ENCODE results near the gene SLC5A11.

The SLC5A11 gene

GRCh38 chr16:24858219-24859041 is 12.7 kb downstream of the SLC5A11 start:
- no peak overlapping the region for H3K9ac ChIP-seq
- TF ChIP-seq CTCF (conservative IDR thresholded peaks at IDR 0.05; ENCODE audit: low read depth, low read length) = no peak
- H3K4me1 ChIP-seq (ENCODE audit: low read depth, poor library complexity, severe bottlenecking) = no peaks in the 10 kb centered on the region
- no peaks in the 10 kb centered on the region for H3K36me3 ChIP-seq (ENCODE audit: insufficient read depth)
- H2AFZ ChIP-seq (ENCODE audit: low read depth) = no peak overlapping the region
- no peak overlapping the region for H3K4me2 ChIP-seq
- H3K79me2 ChIP-seq (ENCODE audit: insufficient read depth, low read depth) = no peaks in the 10 kb centered on the region
- H3K4me3 ChIP-seq (IDR thresholded peaks at IDR 0.05; ENCODE audit: insufficient read depth, low read depth, low read length) = no peak overlapping the region
- H3K27me3 ChIP-seq (ENCODE audit: insufficient read depth, low read depth) = no peaks in the 10 kb centered on the region
- H4K20me1 ChIP-seq (ENCODE audit: insufficient read depth) = no peaks in the 10 kb centered on the region
- H3K27ac ChIP-seq = no peak overlapping the region

- Histone ChIP-seq H3K4me1 (ENCODE audit: low read depth, poor library complexity, severe bottlenecking) (no peaks in the 10 kb centered on the region), H3K27ac (no peak overlapping the region), H2AFZ (ENCODE audit: low read depth) (no peak overlapping the region)
Observed at GRCh38 chr16:24861461-24861860, 15.7 kb downstream of the SLC5A11 start.

GRCh38 chr16:24863582-24864437 is 18.0 kb downstream of the SLC5A11 start:
- Histone ChIP-seq H3K79me2 (ENCODE audit: insufficient read depth, low read depth) (no peaks in the 10 kb centered on the region), H4K20me1 (ENCODE audit: insufficient read depth) (no peaks in the 10 kb centered on the region), H3K27me3 (ENCODE audit: insufficient read depth, low read depth) (no peaks in the 10 kb centered on the region), H3K4me2 (no peak overlapping the region), H3K27ac (no peak overlapping the region), H2AFZ (ENCODE audit: low read depth) (no peak overlapping the region), H3K36me3 (ENCODE audit: insufficient read depth) (no peaks in the 10 kb centered on the region), H3K4me1 (ENCODE audit: low read depth, poor library complexity, severe bottlenecking) (no peaks in the 10 kb centered on the region), H3K4me3 (IDR thresholded peaks at IDR 0.05; ENCODE audit: insufficient read depth, low read depth, low read length) (no peak overlapping the region), H3K9ac (no peak overlapping the region)
- TF ChIP-seq CTCF (conservative IDR thresholded peaks at IDR 0.05; ENCODE audit: low read depth, low read length) = no peak

More at GRCh38 chr16:24861461-24861860, 15.7 kb downstream of the SLC5A11 start:
- H3K79me2 ChIP-seq (ENCODE audit: insufficient read depth, low read depth) = no peaks in the 10 kb centered on the region
- no peak overlapping the region for H3K9ac ChIP-seq
- no peak overlapping the region for H3K4me2 ChIP-seq
- no peaks in the 10 kb centered on the region for H3K36me3 ChIP-seq (ENCODE audit: insufficient read depth)
- no peaks in the 10 kb centered on the region for H4K20me1 ChIP-seq (ENCODE audit: insufficient read depth)
- no peak overlapping the region for H3K4me3 ChIP-seq (IDR thresholded peaks at IDR 0.05; ENCODE audit: insufficient read depth, low read depth, low read length)
- TF ChIP-seq CTCF (conservative IDR thresholded peaks at IDR 0.05; ENCODE audit: low read depth, low read length) = no peak
- H3K27me3 ChIP-seq (ENCODE audit: insufficient read depth, low read depth) = no peaks in the 10 kb centered on the region

- Histone ChIP-seq H3K4me3 (IDR thresholded peaks at IDR 0.05; ENCODE audit: insufficient read depth, low read depth, low read length) (no peak overlapping the region), H3K4me1 (ENCODE audit: low read depth, poor library complexity, severe bottlenecking) (no peaks in the 10 kb centered on the region), H3K27ac (no peak overlapping the region), H3K27me3 (ENCODE audit: insufficient read depth, low read depth) (no peaks in the 10 kb centered on the region), H3K36me3 (ENCODE audit: insufficient read depth) (no peaks in the 10 kb centered on the region), H2AFZ (ENCODE audit: low read depth) (no peak overlapping the region), H3K9ac (no peak overlapping the region), H4K20me1 (ENCODE audit: insufficient read depth) (no peaks in the 10 kb centered on the region), H3K79me2 (ENCODE audit: insufficient read depth, low read depth) (no peaks in the 10 kb centered on the region), H3K4me2 (no peak overlapping the region)
- TF ChIP-seq CTCF (conservative IDR thresholded peaks at IDR 0.05; ENCODE audit: low read depth, low read length) = no peak
Observed at GRCh38 chr16:24869033-24869432, 23.3 kb downstream of the SLC5A11 start.
